A549 (cell line): Measurements from ENCODE around the gene GARS1.
A peak's percentile ranks its signal among the peaks of the same experiment; 100 is the strongest.

Experiments used
- CHD4 ChIP-seq: fragments of 200-600 bp; sonication (generic); IDR thresholded peaks from 2 replicates; pipeline ENCODE4 v1.6.1; 2016; ENCODE audit warnings: antibody characterized with exemption, mild to moderate bottlenecking, borderline replicate concordance
- CTCF ChIP-seq: fragments of >200 bp; sonication (Bioruptor Twin); formaldehyde crosslinking; IDR thresholded peaks from 3 replicates; pipeline ENCODE4 v1.5.1; 2016
- HDAC2 ChIP-seq: fragments of 200-600 bp; sonication (generic); IDR thresholded peaks from 2 replicates; pipeline ENCODE4 v1.6.1; 2016
- JUN ChIP-seq, 2 experiments: fragments of >200 bp; sonication (Bioruptor Twin); formaldehyde crosslinking; IDR thresholded peaks; 2 replicates in 1 of 2; 3 replicates in 1 of 2; pipeline ENCODE4 v1.6.1; 2016 to 2017
- POLR2A ChIP-seq: IDR thresholded peaks from 2 replicates; pipeline ENCODE4 v1.6.1; 2012; ENCODE audit warnings: mild to moderate bottlenecking, low read length
- RCOR1 ChIP-seq: fragments of 150-350 bp; IDR thresholded peaks from 2 replicates; pipeline ENCODE4 v1.6.1; 2014; ENCODE audit warnings: antibody characterized with exemption, low read length, low read depth
- USF2 ChIP-seq: fragments of 450-650 bp; IDR thresholded peaks from 2 replicates; pipeline ENCODE4 v1.6.1; 2014; ENCODE audit warnings: antibody characterized with exemption

- TF ChIP-seq HDAC2: no peak
- 0 out of 3 replicates have a peak, but pooled peaks have one; percentile 6 for TF ChIP-seq CTCF
- no peak for TF ChIP-seq USF2
- TF ChIP-seq JUN (IDR thresholded peaks at IDR 0.05): no peak
- TF ChIP-seq CHD4: no peak
- TF ChIP-seq POLR2A: no peak
- TF ChIP-seq RCOR1: no peak
These were observed 30.6 kb downstream of the GARS1 start for GRCh38 chr7:30625283-30625682.
